K562 (cell line): ENCODE measurements around the gene VGF. TPM values are rescaled to one million over a fixed set of nuclear protein-coding genes. Genes with fewer than 3 reads are reported as not detected.
A peak's percentile ranks its signal among the peaks of the same experiment; 100 is the strongest.

Experiments
- CCAR2 ChIP-seq: fragments of 200-400 bp; formaldehyde crosslinking; IDR thresholded peaks from 2 replicates; pipeline ENCODE4 v1.6.1; 2017; ENCODE audit warnings: mild to moderate bottlenecking, low read depth, low read length
- CREM ChIP-seq: IDR thresholded peaks from 2 replicates; pipeline ENCODE4 v1.6.1; 2014; ENCODE audit warnings: antibody characterized with exemption, low read depth
- CUX1 ChIP-seq: fragments of 200-800 bp; sonication (Bioruptor generic); IDR thresholded peaks from 2 replicates; pipeline ENCODE4 v1.6.1; 2016; ENCODE audit warnings: missing genetic modification characterization, missing compliant biosample characterization
- RBM15 ChIP-seq: fragments of 200-400 bp; formaldehyde crosslinking; IDR thresholded peaks from 2 replicates; pipeline ENCODE4 v1.6.1; 2018; ENCODE audit warnings: mild to moderate bottlenecking, low read length, moderate library complexity; ENCODE audit not compliant: insufficient read depth
- RNF219 ChIP-seq: fragments of 250-450 bp; sonication (Bioruptor Pico); IDR thresholded peaks from 2 replicates; pipeline ENCODE4 v1.5.0; 2022; ENCODE audit warnings: mild to moderate bottlenecking
- ZNF75A ChIP-seq: fragments of 450-650 bp; formaldehyde crosslinking; IDR thresholded peaks from 2 replicates; pipeline ENCODE4 v1.4.0; 2020; ENCODE audit warnings: mild to moderate bottlenecking
- polyA plus RNA-seq, 8 experiments: library from polyadenylated mRNA; depleted of rRNA in 4 of 8; stranded (reverse) in 5 of 8; unstranded in 3 of 8; fragments of >200 nt; fragmentation: Nextera tagmentation in 2 of 8; fragmentation: Illumina TruSeq in 1 of 8; extraction: Ambion mirVana in 2 of 8; extraction: Trizol in 1 of 8; gene quantifications; 2 replicates each; pipeline versions ENCODE4 v1.2.1 to v1.2.3, GENCODE V29; 2011 to 2014; ENCODE audit warnings: inconsistent platforms in 1 of 8, missing spikeins in 1 of 8
- total RNA-seq, 7 experiments: library from RNA; depleted of rRNA in 6 of 7; stranded (reverse); fragments of >200 nt in 6 of 7; fragmentation: Illumina TruSeq in 2 of 7; extraction: Trizol in 2 of 7; gene quantifications; 2 replicates each; pipeline versions ENCODE4 v1.2.1 to v1.2.3, GENCODE V29; 2011 to 2021; ENCODE audit warnings: low replicate concordance in 1 of 7
- TF ChIP-seq, protein P1 (sequence below): IDR thresholded peaks from 2 replicates; pipeline ENCODE4 v1.6.1; 2011; ENCODE audit warnings: borderline replicate concordance, low read depth, mild to moderate bottlenecking, moderate library complexity, low read length; ENCODE audit not compliant: insufficient read depth, poor library complexity, severe bottlenecking
- TF ChIP-seq, protein P2 (sequence below): fragments of 450-650 bp; conservative IDR thresholded peaks from 2 replicates; pipeline ENCODE4 v1.6.1; 2016; ENCODE audit warnings: missing genetic modification characterization, low read depth, mild to moderate bottlenecking, control low read depth, missing compliant biosample characterization
- TF ChIP-seq, protein P3 (sequence below): fragments of 250-450 bp; sonication (Bioruptor Pico); IDR thresholded peaks from 2 replicates; pipeline ENCODE4 v1.5.0; 2021

The VGF gene
- total and polyA plus RNA-seq, 9 of the 15 experiments (the other 6 are each of a cell fraction or from before 2014, with no cell fraction given): 0.03 to 5.7 (median 0.34) TPM

GRCh38 chr7:101165075-101165957 lies at the start of gene VGF (continued):
- TF ChIP-seq, protein P1, sequence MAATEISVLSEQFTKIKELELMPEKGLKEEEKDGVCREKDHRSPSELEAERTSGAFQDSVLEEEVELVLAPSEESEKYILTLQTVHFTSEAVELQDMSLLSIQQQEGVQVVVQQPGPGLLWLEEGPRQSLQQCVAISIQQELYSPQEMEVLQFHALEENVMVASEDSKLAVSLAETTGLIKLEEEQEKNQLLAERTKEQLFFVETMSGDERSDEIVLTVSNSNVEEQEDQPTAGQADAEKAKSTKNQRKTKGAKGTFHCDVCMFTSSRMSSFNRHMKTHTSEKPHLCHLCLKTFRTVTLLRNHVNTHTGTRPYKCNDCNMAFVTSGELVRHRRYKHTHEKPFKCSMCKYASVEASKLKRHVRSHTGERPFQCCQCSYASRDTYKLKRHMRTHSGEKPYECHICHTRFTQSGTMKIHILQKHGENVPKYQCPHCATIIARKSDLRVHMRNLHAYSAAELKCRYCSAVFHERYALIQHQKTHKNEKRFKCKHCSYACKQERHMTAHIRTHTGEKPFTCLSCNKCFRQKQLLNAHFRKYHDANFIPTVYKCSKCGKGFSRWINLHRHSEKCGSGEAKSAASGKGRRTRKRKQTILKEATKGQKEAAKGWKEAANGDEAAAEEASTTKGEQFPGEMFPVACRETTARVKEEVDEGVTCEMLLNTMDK: no peak
- TF ChIP-seq CREM (peak; percentile 94), RBM15 (no peak), CUX1 (CRISPR knock-in tag) (no peak), ZNF75A (CRISPR knock-in tag) (no peak), RNF219 (no peak), CCAR2 (no peak)
- TF ChIP-seq, protein P2, sequence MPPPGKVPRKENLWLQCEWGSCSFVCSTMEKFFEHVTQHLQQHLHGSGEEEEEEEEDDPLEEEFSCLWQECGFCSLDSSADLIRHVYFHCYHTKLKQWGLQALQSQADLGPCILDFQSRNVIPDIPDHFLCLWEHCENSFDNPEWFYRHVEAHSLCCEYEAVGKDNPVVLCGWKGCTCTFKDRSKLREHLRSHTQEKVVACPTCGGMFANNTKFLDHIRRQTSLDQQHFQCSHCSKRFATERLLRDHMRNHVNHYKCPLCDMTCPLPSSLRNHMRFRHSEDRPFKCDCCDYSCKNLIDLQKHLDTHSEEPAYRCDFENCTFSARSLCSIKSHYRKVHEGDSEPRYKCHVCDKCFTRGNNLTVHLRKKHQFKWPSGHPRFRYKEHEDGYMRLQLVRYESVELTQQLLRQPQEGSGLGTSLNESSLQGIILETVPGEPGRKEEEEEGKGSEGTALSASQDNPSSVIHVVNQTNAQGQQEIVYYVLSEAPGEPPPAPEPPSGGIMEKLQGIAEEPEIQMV (tag): no peak
- TF ChIP-seq, protein P3, sequence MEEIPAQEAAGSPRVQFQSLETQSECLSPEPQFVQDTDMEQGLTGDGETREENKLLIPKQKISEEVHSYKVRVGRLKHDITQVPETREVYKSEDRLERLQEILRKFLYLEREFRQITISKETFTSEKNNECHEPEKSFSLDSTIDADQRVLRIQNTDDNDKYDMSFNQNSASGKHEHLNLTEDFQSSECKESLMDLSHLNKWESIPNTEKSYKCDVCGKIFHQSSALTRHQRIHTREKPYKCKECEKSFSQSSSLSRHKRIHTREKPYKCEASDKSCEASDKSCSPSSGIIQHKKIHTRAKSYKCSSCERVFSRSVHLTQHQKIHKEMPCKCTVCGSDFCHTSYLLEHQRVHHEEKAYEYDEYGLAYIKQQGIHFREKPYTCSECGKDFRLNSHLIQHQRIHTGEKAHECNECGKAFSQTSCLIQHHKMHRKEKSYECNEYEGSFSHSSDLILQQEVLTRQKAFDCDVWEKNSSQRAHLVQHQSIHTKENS (CRISPR knock-in tag): no peak
